ENCODE measurements around the gene HOMER1. TPM values are rescaled to one million over a fixed set of nuclear protein-coding genes. Genes with fewer than 3 reads are reported as not detected.

HOMER1 gene
- polyA plus RNA-seq, 3 donors, result 0.03 to 0.62 (median 0.04) TPM

- DNase-seq, result no peak
- no peaks in the 10 kb centered on the region for H3K27me3 ChIP-seq (ENCODE audit: control insufficient read depth in 2 of 2, insufficient read depth in 2 of 2, low read length in 2 of 2)
- peaks cover 7% of the 10 kb centered on the region for H3K4me1 Mint-ChIP-seq
- no peak overlapping the region for H3K4me3 Mint-ChIP-seq
- peaks cover 3 to 22% (median 20%) of the 10 kb centered on the region in 7 donors for H3K9me3 Mint-ChIP-seq
- H3K27me3 Mint-ChIP-seq (ENCODE audit: low read depth in 3 of 3), result peaks cover 0 to 10% (median 6%) of the 10 kb centered on the region in 3 donors
- no peaks in the 10 kb centered on the region for H4K20me1 ChIP-seq (ENCODE audit: insufficient read depth, low read length)
- no peak overlapping the region for H2AFZ ChIP-seq (ENCODE audit: insufficient read depth, low read depth, low read length, poor library complexity, severe bottlenecking)
- no peaks in the 10 kb centered on the region for H3K36me3 Mint-ChIP-seq
- H3K27ac ChIP-seq (ENCODE audit: low read depth in 1 of 2, low read length in 2 of 2), result no peak overlapping the region
- no peak overlapping the region for H3K4me2 ChIP-seq (replicated peaks; ENCODE audit: extremely low read depth, low read length, poor library complexity, severe bottlenecking)
- no peaks in the 10 kb centered on the region for H3K36me3 ChIP-seq (replicated peaks in 1 of 2; ENCODE audit: control insufficient read depth in 1 of 2, insufficient read depth in 2 of 2, low read length in 2 of 2)
- H3K27ac Mint-ChIP-seq, result no peak overlapping the region
- no peak overlapping the region for H3K4me3 ChIP-seq (replicated peaks in 1 of 3; ENCODE audit: low read depth in 2 of 3, low read length in 3 of 3)
- intact Hi-C loops (cut with micrococcal nuclease), result no loop called here
- H3K79me2 ChIP-seq (ENCODE audit: insufficient read depth, low read length), result no peaks in the 10 kb centered on the region
- H3K4me1 ChIP-seq (ENCODE audit: control insufficient read depth in 1 of 2, insufficient read depth in 2 of 2, low read length in 2 of 2), result peaks cover 5% of the 10 kb centered on the region in 2 donors
- no peak overlapping the region for H3K9ac ChIP-seq (ENCODE audit: insufficient read depth, low read length, poor library complexity, severe bottlenecking)
- WGBS (ENCODE audit: insufficient coverage), result no CpG with 5 or more reads among the region's 5 CpGs
- peaks cover 11 to 16% of the 10 kb centered on the region in 2 donors for H3K9me3 ChIP-seq (replicated peaks in 1 of 2; ENCODE audit: control insufficient read depth in 1 of 2, insufficient read depth in 1 of 2, low read length in 2 of 2)
- no peak for TF ChIP-seq CTCF (IDR thresholded peaks at IDR 0.05)
Observed at GRCh38 chr5:79526928-79527327, 13.0 kb upstream of the HOMER1 start.

DNA sequence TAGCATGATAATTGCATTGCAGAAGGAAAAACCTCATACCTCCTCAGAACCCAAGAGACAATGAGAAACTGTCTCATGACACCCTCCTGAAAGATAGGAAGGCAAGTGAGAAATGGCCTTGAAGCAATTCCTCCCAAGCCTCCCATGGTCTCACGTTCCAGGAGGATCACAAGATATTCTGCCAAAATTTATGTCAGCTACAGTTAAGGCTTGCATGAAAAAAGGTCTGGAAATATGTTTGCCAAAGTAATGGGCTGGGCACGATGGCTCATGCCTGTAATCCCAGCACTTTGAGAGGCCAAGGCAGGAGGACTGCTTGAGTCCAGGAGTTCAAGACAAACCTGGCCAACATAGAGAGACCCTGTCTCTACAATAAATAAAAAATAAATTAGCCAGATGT is 12.6 kb upstream of the HOMER1 start:
- H3K79me2 ChIP-seq (ENCODE audit: insufficient read depth, low read length), result no peaks in the 10 kb centered on the region
- intact Hi-C loops (cut with micrococcal nuclease), result no loop called here

More for the DNA sequence above, 12.6 kb upstream of the HOMER1 start:
- H4K20me1 ChIP-seq (ENCODE audit: insufficient read depth, low read length), result no peaks in the 10 kb centered on the region
- H3K4me3 ChIP-seq (replicated peaks in 1 of 3; ENCODE audit: low read depth in 2 of 3, low read length in 3 of 3), result no peak overlapping the region
- no peak overlapping the region for H3K27ac ChIP-seq (ENCODE audit: low read depth in 1 of 2, low read length in 2 of 2)
- Mint-ChIP-seq H3K4me1 (peaks cover 7% of the 10 kb centered on the region), H3K27ac (no peak overlapping the region), H3K4me3 (no peak overlapping the region), H3K9me3 (peaks cover 3 to 22% (median 20%) of the 10 kb centered on the region in 7 donors), H3K36me3 (no peaks in the 10 kb centered on the region), H3K27me3 (ENCODE audit: low read depth in 3 of 3) (peaks cover 0 to 10% (median 4%) of the 10 kb centered on the region in 3 donors)
- H3K9ac ChIP-seq (ENCODE audit: insufficient read depth, low read length, poor library complexity, severe bottlenecking), result no peak overlapping the region
- H3K9me3 ChIP-seq (replicated peaks in 1 of 2; ENCODE audit: control insufficient read depth in 1 of 2, insufficient read depth in 1 of 2, low read length in 2 of 2), result peaks cover 11 to 16% of the 10 kb centered on the region in 2 donors
- no peak overlapping the region for H2AFZ ChIP-seq (ENCODE audit: insufficient read depth, low read depth, low read length, poor library complexity, severe bottlenecking)
- 80% methylated on average over 1 of the region's 2 CpGs for WGBS (ENCODE audit: insufficient coverage)
- H3K4me1 ChIP-seq (ENCODE audit: control insufficient read depth in 1 of 2, insufficient read depth in 2 of 2, low read length in 2 of 2), result peaks cover 5% of the 10 kb centered on the region in 2 donors
- no peaks in the 10 kb centered on the region for H3K27me3 ChIP-seq (ENCODE audit: control insufficient read depth in 2 of 2, insufficient read depth in 2 of 2, low read length in 2 of 2)
- no peaks in the 10 kb centered on the region for H3K36me3 ChIP-seq (replicated peaks in 1 of 2; ENCODE audit: control insufficient read depth in 1 of 2, insufficient read depth in 2 of 2, low read length in 2 of 2)
- TF ChIP-seq CTCF (IDR thresholded peaks at IDR 0.05), result no peak
- DNase-seq, result no peak
- no peak overlapping the region for H3K4me2 ChIP-seq (replicated peaks; ENCODE audit: extremely low read depth, low read length, poor library complexity, severe bottlenecking)

All from CD14-positive monocyte (primary cell).